22Rv1 (cell line): Measurements from ENCODE around the gene UNC93A.

Experiments used
- H3K27ac ChIP-seq: fragments of 450-650 bp; 2 replicates; pipeline ENCODE4 v1.5.1; 2017
- CTCF ChIP-seq: fragments of 450-650 bp; IDR thresholded peaks from 2 replicates; pipeline ENCODE4 v1.5.1; 2017; ENCODE audit warnings: mild to moderate bottlenecking
- ZFX ChIP-seq: fragments of 450-650 bp; IDR thresholded peaks from 2 replicates; pipeline ENCODE4 v1.6.1; 2017; ENCODE audit warnings: antibody characterized with exemption, borderline replicate concordance

UNC93A gene

DNA sequence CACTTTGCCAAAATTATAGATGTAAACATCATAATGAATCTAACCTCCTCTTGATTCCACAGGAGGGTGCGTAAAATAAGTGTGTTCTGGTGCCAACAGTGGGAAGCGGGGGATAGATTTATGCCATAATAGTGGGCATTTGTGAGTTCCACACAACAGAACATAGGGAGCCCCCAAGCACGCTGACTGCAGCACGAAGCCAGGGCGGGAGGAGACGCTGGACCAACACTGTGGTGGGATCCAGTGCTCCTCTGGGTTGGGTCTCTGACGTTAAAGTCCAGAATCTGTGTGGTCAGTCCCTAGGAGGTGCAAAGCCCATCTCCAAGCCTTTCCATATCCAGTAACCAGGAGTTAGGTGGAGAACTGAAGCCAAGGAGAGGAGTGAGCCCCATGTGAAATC is 32.0 kb downstream of the UNC93A start:
- no peak overlapping the region for H3K27ac ChIP-seq
- TF ChIP-seq ZFX (no peak), CTCF (no peak)

GRCh38 chr6:167324111-167324510 is 33.0 kb downstream of the UNC93A start:
- H3K27ac ChIP-seq, result no peak overlapping the region
- no peak for TF ChIP-seq CTCF
- no peak for TF ChIP-seq ZFX

DNA sequence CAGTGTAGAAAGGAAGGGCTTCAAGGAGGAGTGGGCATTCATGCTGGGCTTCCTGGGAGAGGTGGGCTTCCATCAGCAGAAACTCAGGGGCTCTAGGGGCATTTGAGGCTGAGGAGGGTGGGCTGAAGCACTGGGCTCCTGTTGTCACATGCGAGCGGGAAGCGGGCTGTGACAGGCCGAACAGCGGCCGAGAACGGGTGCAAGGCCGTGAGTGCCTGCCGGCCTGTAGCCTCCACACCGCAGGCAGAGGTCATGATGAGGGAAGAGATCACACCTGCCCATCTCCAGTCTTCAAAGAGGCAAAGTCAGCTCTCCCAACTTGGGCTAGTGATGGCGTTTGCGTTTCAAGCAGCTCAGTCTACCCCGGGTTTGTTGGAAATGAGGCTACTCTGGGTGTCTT is 34.7 kb downstream of the UNC93A start:
- H3K27ac ChIP-seq, result no peak overlapping the region
- TF ChIP-seq CTCF, result no peak
- no peak for TF ChIP-seq ZFX

DNA sequence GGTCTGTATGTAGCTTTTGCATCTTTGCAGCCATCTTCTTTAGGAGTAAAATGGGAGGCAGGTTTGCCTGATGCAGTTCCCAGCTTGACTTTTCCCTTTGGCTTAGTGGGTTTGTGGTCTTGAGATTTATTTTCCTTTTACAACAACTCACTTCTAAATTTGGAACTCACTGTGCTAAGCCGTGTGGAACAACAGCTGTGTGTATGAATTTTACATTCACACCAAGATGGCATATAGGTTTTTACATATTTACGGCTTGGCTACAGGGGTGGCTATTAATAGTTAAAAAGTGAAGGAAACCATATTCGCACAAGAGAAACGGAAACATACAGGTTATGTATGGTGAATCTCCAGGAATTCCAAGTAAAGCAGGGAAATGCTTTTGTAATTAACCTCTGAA is 36.3 kb downstream of the UNC93A start:
- H3K27ac ChIP-seq, result no peak overlapping the region
- TF ChIP-seq CTCF, result no peak
- no peak for TF ChIP-seq ZFX

- no peak overlapping the region for H3K27ac ChIP-seq
- no peak for TF ChIP-seq ZFX
- TF ChIP-seq CTCF, result no peak
These were observed 37.0 kb downstream of the UNC93A start for GRCh38 chr6:167328086-167328485.

GRCh38 chr6:167329014-167329413 is 37.9 kb downstream of the UNC93A start:
- no peak for TF ChIP-seq CTCF
- H3K27ac ChIP-seq, result no peak overlapping the region

DNA sequence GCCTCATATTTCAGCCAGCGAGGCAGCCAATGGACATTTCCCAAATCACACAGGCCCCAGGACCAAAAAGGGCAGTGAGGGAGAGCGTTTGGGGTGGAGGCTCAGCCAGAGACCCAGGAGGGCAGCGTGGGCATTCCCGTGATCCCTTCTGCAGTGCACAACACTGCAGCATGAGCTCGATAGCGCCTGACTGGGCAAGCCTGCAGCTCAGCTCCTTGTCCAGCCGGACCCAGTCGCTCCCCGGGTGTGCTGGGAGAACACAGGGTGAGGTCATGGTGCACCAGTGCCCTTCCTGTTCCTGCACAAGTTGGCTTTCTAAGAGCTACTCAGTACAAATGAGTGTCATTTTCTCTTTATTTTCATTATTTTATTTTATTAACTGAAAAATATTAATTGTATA is 39.6 kb downstream of the UNC93A start:
- H3K27ac ChIP-seq, result no peak overlapping the region
- TF ChIP-seq CTCF (no peak), ZFX (no peak)
